Hepatocyte (in vitro differentiated cells): ENCODE measurements around the gene SHROOM2.

Source experiments
- EZH2 ChIP-seq: fragments of 200-600 bp; sonication (generic); IDR thresholded peaks from 2 replicates; pipeline ENCODE4 v1.6.1; 2016; ENCODE audit warnings: antibody characterized with exemption, mild to moderate bottlenecking, borderline replicate concordance
- TF ChIP-seq, protein P1 (sequence below): fragments of 200-600 bp; sonication (generic); IDR thresholded peaks from 2 replicates; pipeline ENCODE4 v1.5.1; 2016; ENCODE audit warnings: antibody characterized with exemption, mild to moderate bottlenecking; ENCODE audit not compliant: poor library complexity

DNA sequence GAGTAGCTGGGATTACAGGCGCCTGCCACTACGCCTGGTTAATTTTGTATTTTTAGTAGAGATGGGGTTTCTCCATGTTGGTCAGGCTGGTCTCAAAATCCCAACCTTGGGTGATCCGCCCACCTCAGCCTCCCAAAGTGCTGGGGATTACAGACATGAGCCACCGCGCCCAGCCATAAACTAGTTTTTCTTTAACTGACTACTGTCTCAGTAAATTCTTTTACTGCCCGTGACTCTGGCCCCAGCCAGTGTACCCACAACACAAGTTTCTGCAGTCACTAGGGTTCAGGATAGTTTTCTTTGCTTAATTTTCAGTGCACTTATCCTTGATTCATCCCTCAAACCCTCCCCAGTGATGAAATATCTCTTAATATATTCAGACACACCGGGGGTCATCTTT is 8.3 kb downstream of the SHROOM2 start:
- TF ChIP-seq, protein P1, sequence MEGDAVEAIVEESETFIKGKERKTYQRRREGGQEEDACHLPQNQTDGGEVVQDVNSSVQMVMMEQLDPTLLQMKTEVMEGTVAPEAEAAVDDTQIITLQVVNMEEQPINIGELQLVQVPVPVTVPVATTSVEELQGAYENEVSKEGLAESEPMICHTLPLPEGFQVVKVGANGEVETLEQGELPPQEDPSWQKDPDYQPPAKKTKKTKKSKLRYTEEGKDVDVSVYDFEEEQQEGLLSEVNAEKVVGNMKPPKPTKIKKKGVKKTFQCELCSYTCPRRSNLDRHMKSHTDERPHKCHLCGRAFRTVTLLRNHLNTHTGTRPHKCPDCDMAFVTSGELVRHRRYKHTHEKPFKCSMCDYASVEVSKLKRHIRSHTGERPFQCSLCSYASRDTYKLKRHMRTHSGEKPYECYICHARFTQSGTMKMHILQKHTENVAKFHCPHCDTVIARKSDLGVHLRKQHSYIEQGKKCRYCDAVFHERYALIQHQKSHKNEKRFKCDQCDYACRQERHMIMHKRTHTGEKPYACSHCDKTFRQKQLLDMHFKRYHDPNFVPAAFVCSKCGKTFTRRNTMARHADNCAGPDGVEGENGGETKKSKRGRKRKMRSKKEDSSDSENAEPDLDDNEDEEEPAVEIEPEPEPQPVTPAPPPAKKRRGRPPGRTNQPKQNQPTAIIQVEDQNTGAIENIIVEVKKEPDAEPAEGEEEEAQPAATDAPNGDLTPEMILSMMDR, result no peak
- TF ChIP-seq EZH2, result no peak
